ENCODE data around the gene SDHB. TPM values are rescaled to one million over a fixed set of nuclear protein-coding genes. Genes with fewer than 3 reads are reported as not detected.

The SDHB gene
- total RNA-seq, 1 donor from 2014 or later = 61.2 TPM

DNA sequence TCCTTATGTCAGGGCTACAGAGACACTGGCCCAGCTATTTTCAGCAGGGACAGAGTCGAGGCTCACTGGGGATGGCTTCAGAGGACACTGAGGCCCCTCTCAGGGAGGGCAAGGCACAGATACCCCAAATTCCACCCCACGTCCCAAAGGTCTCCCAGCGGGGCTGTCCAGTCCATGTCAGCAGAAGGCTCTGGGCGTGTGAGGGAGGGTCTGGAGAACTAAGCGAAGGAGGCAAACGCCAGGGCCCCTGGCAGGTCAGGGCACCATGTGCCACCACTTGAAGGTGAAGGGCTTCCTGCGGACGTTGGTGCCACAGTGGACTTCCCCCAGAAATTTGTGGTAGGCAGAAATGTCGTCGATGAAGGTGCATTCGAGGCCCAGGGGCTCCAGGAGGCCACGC lies 15.0 kb upstream of the SDHB start:
- Histone ChIP-seq H2AFZ (replicated peaks) (no peak overlapping the region), H3K9ac (no peak overlapping the region), H3K4me2 (no peak overlapping the region), H3K4me1 (no peaks in the 10 kb centered on the region), H3F3A (ENCODE audit: low read depth) (no peaks in the 10 kb centered on the region), H4K20me1 (ENCODE audit: low read depth) (no peaks in the 10 kb centered on the region), H3K36me3 (no peaks in the 10 kb centered on the region), H3K4me3 (no peak overlapping the region), H3K79me2 (ENCODE audit: low read depth) (no peaks in the 10 kb centered on the region), H3K27me3 (no peaks in the 10 kb centered on the region), H3K27ac (no peak overlapping the region), H3K9me3 (ENCODE audit: low read depth) (no peaks in the 10 kb centered on the region)
- Mint-ChIP-seq H3K4me1 (no peaks in the 10 kb centered on the region), H3K27me3 (ENCODE audit: insufficient read depth, low read depth) (peaks cover 7% of the 10 kb centered on the region), H3K36me3 (no peaks in the 10 kb centered on the region), H3K9me3 (peaks cover 9% of the 10 kb centered on the region), H3K4me3 (no peak overlapping the region), H3K27ac (no peak overlapping the region)
- TF ChIP-seq EZH2 (IDR thresholded peaks at IDR 0.05) = no peak
- no peak for TF ChIP-seq EZH2phosphoT487 (IDR thresholded peaks at IDR 0.05)
- TF ChIP-seq CTCF (IDR thresholded peaks at IDR 0.05) = no peak
- DNase-seq (ENCODE audit: low spot score) = no peak

GRCh38 chr1:17067465-17068240 lies 13.8 kb upstream of the SDHB start:
- Mint-ChIP-seq H3K4me1 (peaks cover 2% of the 10 kb centered on the region), H3K27me3 (ENCODE audit: insufficient read depth, low read depth) (peaks cover 5% of the 10 kb centered on the region), H3K36me3 (no peaks in the 10 kb centered on the region), H3K9me3 (peaks cover 9% of the 10 kb centered on the region), H3K4me3 (no peak overlapping the region), H3K27ac (no peak overlapping the region)
- no peak overlapping the region for H3K4me3 ChIP-seq
- TF ChIP-seq EZH2 (IDR thresholded peaks at IDR 0.05) (no peak), CTCF (IDR thresholded peaks at IDR 0.05) (no peak), EZH2phosphoT487 (IDR thresholded peaks at IDR 0.05) (no peak)
- no peaks in the 10 kb centered on the region for H3F3A ChIP-seq (ENCODE audit: low read depth)
- H3K36me3 ChIP-seq = no peaks in the 10 kb centered on the region
- no peak overlapping the region for H3K4me2 ChIP-seq
- no peaks in the 10 kb centered on the region for H3K4me1 ChIP-seq
- no peaks in the 10 kb centered on the region for H3K27me3 ChIP-seq
- no peaks in the 10 kb centered on the region for H4K20me1 ChIP-seq (ENCODE audit: low read depth)
- H3K9ac ChIP-seq = no peak overlapping the region
- DNase-seq (ENCODE audit: low spot score) = no peak
- H3K9me3 ChIP-seq (ENCODE audit: low read depth) = no peaks in the 10 kb centered on the region
- no peak overlapping the region for H2AFZ ChIP-seq (replicated peaks)
- H3K79me2 ChIP-seq (ENCODE audit: low read depth) = no peaks in the 10 kb centered on the region
- H3K27ac ChIP-seq = no peak overlapping the region

- H3K4me3 Mint-ChIP-seq = no peak overlapping the region
- DNase-seq (ENCODE audit: low spot score) = no peak
- Histone ChIP-seq H3K4me3 (no peak overlapping the region), H4K20me1 (ENCODE audit: low read depth) (no peaks in the 10 kb centered on the region), H3K9ac (no peak overlapping the region), H3K4me1 (no peaks in the 10 kb centered on the region), H3K27me3 (no peaks in the 10 kb centered on the region), H3K9me3 (ENCODE audit: low read depth) (no peaks in the 10 kb centered on the region), H2AFZ (replicated peaks) (no peak overlapping the region), H3K27ac (no peak overlapping the region), H3K36me3 (no peaks in the 10 kb centered on the region), H3F3A (ENCODE audit: low read depth) (no peaks in the 10 kb centered on the region), H3K79me2 (ENCODE audit: low read depth) (no peaks in the 10 kb centered on the region), H3K4me2 (no peak overlapping the region)
- no peaks in the 10 kb centered on the region for H3K36me3 Mint-ChIP-seq
- H3K27ac Mint-ChIP-seq = no peak overlapping the region
- peaks cover 9% of the 10 kb centered on the region for H3K9me3 Mint-ChIP-seq
- TF ChIP-seq EZH2 (IDR thresholded peaks at IDR 0.05) (no peak), CTCF (IDR thresholded peaks at IDR 0.05) (no peak), EZH2phosphoT487 (IDR thresholded peaks at IDR 0.05) (no peak)
- H3K4me1 Mint-ChIP-seq = peaks cover 6% of the 10 kb centered on the region
- peaks cover 5% of the 10 kb centered on the region for H3K27me3 Mint-ChIP-seq (ENCODE audit: insufficient read depth, low read depth)
These were observed 13.2 kb upstream of the SDHB start for GRCh38 chr1:17067069-17067426.
